Measurements from ENCODE around the gene INKA2.

- TF ChIP-seq POLR2A (IDR thresholded peaks at IDR 0.05; ENCODE audit: low read length) (no peak), GATA1 (IDR thresholded peaks at IDR 0.05; ENCODE audit: low read depth, low read length) (no peak)
Measured at GRCh38 chr1:111723091-111723806, 15.9 kb downstream of the INKA2 start.

Data from erythroblast (primary cell).